Natural killer cell (primary cell): ENCODE results near the gene RAD51B. TPM values are rescaled to one million over a fixed set of nuclear protein-coding genes. Genes with fewer than 3 reads are reported as not detected.

Experiments
- ATAC-seq, 3 donors: fragments of 150-1000 bp in 2 of 3; fragments of 200-7000 bp in 1 of 3; cut with Tn5 transposase; 1 replicate in 1 of 3; 2 replicates in 2 of 3; pipeline ENCODE4 v1.10.0; 2021; ENCODE audit warnings: mild to moderate bottlenecking in 2 of 3, moderate library complexity in 2 of 3
- DNase-seq, 2 donors: peaks; one replicate each; pipeline versions ENCODE4 v3.0.0 to v3.0.0-alpha.2; 2013 to 2021; ENCODE audit warnings: mixed read lengths in 1 of 2
- H3K27ac ChIP-seq: one replicate; pipeline ENCODE4 v1.5.1; 2013; ENCODE audit warnings: mild to moderate bottlenecking, low read length
- H3K27me3 ChIP-seq: one replicate; pipeline ENCODE4 v1.6.1; 2013; ENCODE audit warnings: low read length; ENCODE audit not compliant: control insufficient read depth, insufficient read depth
- H3K36me3 ChIP-seq: one replicate; pipeline ENCODE4 v1.6.1; 2013; ENCODE audit warnings: low read length; ENCODE audit not compliant: control insufficient read depth, insufficient read depth
- H3K4me1 ChIP-seq: one replicate; pipeline ENCODE4 v1.6.1; 2013; ENCODE audit warnings: low read length; ENCODE audit not compliant: control insufficient read depth, insufficient read depth
- H3K4me3 ChIP-seq: one replicate; pipeline ENCODE4 v1.5.1; 2013; ENCODE audit warnings: low read length
- H3K9me3 ChIP-seq: one replicate; pipeline ENCODE4 v1.6.1; 2013; ENCODE audit warnings: low read length; ENCODE audit not compliant: control insufficient read depth, insufficient read depth
- H3K27ac Mint-ChIP-seq, 2 donors: one replicate each; pipeline ENCODE4 v1.8.0; 2022; ENCODE audit warnings: mild to moderate bottlenecking in 2 of 2, mixed read lengths in 2 of 2, moderate library complexity in 1 of 2
- H3K27me3 Mint-ChIP-seq, 2 donors: one replicate each; pipeline ENCODE4 v1.8.0; 2022; ENCODE audit warnings: low read depth in 2 of 2, mixed read lengths in 2 of 2
- H3K36me3 Mint-ChIP-seq: one replicate; pipeline ENCODE4 v1.8.0; 2022; ENCODE audit warnings: mixed read lengths
- H3K4me1 Mint-ChIP-seq, 2 donors: one replicate each; pipeline ENCODE4 v1.8.0; 2022; ENCODE audit warnings: mixed read lengths in 2 of 2
- H3K4me3 Mint-ChIP-seq: one replicate; pipeline ENCODE4 v1.8.0; 2022; ENCODE audit warnings: mild to moderate bottlenecking, moderate library complexity, mixed read lengths
- H3K9me3 Mint-ChIP-seq, 2 donors: one replicate each; pipeline ENCODE4 v1.8.0; 2022; ENCODE audit warnings: mixed read lengths in 2 of 2
- CTCF ChIP-seq: fragments of 200-600 bp; IDR thresholded peaks from one replicate; pipeline ENCODE4 v1.8.0; 2022; ENCODE audit warnings: antibody characterized with exemption
- WGBS: methylation state at CpG from one replicate; pipeline ENCODE4 v1.1.7; 2013; ENCODE audit warnings: missing lambda C conversion rate; ENCODE audit not compliant: insufficient coverage; 5-methylcytosine and 5-hydroxymethylcytosine counted together
- intact Hi-C: fragments of 100-400 bp; cut with micrococcal nuclease; formaldehyde crosslinking; loops from one replicate; pipeline ENCODE4 v1.14.2; 2022
- total RNA-seq, 4 donors: library from RNA; stranded (reverse); fragments of 120-200 nt in 1 of 4; gene quantifications; one replicate each; pipeline versions ENCODE4 v1.2.3 to v1.2.4, GENCODE V29; 2013 to 2022

RAD51B gene
- total RNA-seq, 3 donors from 2014 or later (not counting 1 experiment from before 2014, with no cell fraction given), result 28.1 to 37.6 (median 28.6) TPM

DNA sequence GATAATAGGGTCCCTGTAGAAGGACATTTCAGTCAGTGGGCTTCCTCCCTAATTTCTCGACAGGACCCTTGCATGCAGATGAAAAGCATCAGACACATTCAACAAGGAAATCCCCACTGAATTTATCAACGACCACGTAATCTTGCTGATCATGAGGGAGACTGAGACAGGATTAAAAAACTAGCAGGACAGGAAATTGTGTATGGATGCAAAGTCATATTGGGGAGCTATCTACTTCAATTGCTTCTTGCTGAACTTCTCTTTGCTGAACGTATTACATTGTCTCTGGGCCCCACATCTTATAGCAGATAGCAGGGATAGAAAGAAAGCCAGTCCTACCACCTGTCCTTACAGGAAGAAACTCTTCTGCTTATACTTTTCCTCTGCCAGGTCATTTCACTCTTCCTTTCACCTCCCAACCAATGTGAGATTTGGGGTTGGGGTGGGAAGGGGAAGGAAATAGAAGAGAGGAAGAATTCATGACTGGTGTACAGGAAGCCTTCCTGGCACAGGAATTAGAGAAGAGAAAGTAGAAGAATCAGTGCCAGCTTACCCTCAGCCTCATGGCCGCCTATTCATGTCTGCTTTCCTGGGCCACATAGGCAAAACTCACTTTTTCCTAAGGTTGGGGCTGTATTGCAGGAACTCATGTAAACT lies 640.0 kb downstream of the RAD51B start:
- WGBS, result 90% methylated on average over 5 of the region's 5 CpGs
- H3K36me3 Mint-ChIP-seq, result no peaks in the 10 kb centered on the region
- no peak for ATAC-seq
- DNase-seq, result no peak
- no peak overlapping the region for H3K27ac Mint-ChIP-seq
- Histone ChIP-seq H3K36me3 (no peaks in the 10 kb centered on the region), H3K27ac (no peak overlapping the region), H3K9me3 (no peaks in the 10 kb centered on the region), H3K27me3 (no peaks in the 10 kb centered on the region), H3K4me3 (no peak overlapping the region), H3K4me1 (no peaks in the 10 kb centered on the region)
- intact Hi-C loops, result loop anchor here (10.0 kb wide), 1 partner anchor 325 kb away; no protein-coding TSS in a partner anchor
- H3K9me3 Mint-ChIP-seq, result no peaks in the 10 kb centered on the region
- TF ChIP-seq CTCF, result no peak
- H3K4me1 Mint-ChIP-seq, result no peaks in the 10 kb centered on the region
- no peaks in the 10 kb centered on the region for H3K27me3 Mint-ChIP-seq
- H3K4me3 Mint-ChIP-seq, result no peak overlapping the region

DNA sequence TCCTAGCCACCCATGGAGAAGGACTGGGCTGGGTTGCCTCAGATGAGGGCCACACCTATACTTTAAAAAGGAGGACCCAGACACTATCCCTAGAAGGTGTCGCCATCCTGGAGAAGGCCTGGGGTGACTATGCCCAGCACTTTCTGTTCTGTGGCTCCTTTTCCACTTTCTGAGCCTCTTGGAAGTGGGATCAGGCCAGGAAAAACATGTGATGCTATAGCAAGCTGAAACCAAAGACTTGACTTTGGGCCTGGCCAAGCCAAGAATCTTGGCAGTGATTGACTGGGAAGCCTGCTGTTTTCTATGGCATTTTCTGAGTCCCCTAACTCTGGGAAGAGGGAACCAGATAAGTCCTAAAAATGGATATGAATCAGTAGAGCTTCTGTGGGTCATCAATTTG lies 641.0 kb downstream of the RAD51B start:
- Mint-ChIP-seq H3K27me3 (no peaks in the 10 kb centered on the region), H3K9me3 (no peaks in the 10 kb centered on the region), H3K4me1 (no peaks in the 10 kb centered on the region), H3K36me3 (no peaks in the 10 kb centered on the region), H3K4me3 (no peak overlapping the region), H3K27ac (no peak overlapping the region)
- intact Hi-C loops, result loop anchor here (10.0 kb wide), 1 partner anchor 324 kb away; no protein-coding TSS in a partner anchor
- no peak overlapping the region for H3K27ac ChIP-seq
- 100% methylated on average over 1 of the region's 1 CpG for WGBS
- no peaks in the 10 kb centered on the region for H3K36me3 ChIP-seq
- no peaks in the 10 kb centered on the region for H3K27me3 ChIP-seq
- no peak for TF ChIP-seq CTCF
- no peak for ATAC-seq
- H3K4me1 ChIP-seq, result no peaks in the 10 kb centered on the region
- no peak for DNase-seq
- H3K4me3 ChIP-seq, result no peak overlapping the region
- H3K9me3 ChIP-seq, result no peaks in the 10 kb centered on the region

DNA sequence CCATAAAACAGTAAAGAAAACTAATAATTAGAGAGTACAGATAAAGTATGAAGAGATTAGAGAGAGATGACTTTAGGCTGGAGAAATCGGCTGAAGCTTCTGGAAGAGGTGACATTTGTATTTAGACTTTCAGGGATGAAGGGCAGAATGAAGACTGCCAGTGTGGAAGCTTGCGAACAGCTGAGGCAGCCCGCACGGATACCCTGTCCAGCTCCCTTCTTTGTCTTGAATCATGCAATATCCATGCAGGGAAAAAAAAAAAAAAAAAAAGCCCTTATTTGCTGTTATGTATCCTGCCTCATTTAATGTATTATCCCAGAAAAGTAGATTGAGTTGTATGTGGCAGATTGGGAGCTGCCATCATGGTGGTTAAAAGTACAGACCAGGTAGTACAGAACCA lies 641.5 kb downstream of the RAD51B start:
- no peak overlapping the region for H3K4me3 ChIP-seq
- no peak overlapping the region for H3K27ac Mint-ChIP-seq
- H3K4me1 Mint-ChIP-seq, result no peaks in the 10 kb centered on the region
- H3K4me3 Mint-ChIP-seq, result no peak overlapping the region
- no peaks in the 10 kb centered on the region for H3K27me3 Mint-ChIP-seq
- no peaks in the 10 kb centered on the region for H3K4me1 ChIP-seq
- H3K27ac ChIP-seq, result no peak overlapping the region
- H3K9me3 Mint-ChIP-seq, result no peaks in the 10 kb centered on the region
- no peaks in the 10 kb centered on the region for H3K9me3 ChIP-seq
- DNase-seq (no peak), ATAC-seq (no peak)
- WGBS, result 98% methylated on average over 4 of the region's 4 CpGs
- no peaks in the 10 kb centered on the region for H3K27me3 ChIP-seq
- H3K36me3 Mint-ChIP-seq, result no peaks in the 10 kb centered on the region
- H3K36me3 ChIP-seq, result no peaks in the 10 kb centered on the region
- intact Hi-C loops, result loop anchor here (10.0 kb wide), 1 partner anchor 324 kb away; no protein-coding TSS in a partner anchor
- TF ChIP-seq CTCF, result no peak

DNA sequence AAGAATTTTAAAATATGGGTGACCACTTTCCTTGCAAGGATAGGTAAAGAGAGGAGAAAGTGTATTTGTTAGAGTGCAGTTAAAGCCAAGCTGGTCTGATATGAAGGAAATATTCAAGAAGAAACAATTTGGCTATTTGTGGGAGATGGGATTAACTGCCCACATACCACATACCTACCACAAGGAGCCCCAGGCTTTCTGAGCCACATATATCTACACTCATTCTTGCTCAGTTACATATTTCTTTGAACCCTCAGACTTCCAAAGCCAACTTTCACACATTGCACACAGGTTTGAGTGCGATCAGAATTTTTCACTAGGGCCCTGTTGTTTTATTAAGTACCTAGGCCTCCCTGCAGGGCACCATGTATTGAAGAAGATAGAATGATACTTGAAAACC lies 643.1 kb downstream of the RAD51B start:
- Mint-ChIP-seq H3K4me3 (no peak overlapping the region), H3K27ac (no peak overlapping the region), H3K9me3 (no peaks in the 10 kb centered on the region), H3K27me3 (no peaks in the 10 kb centered on the region), H3K4me1 (no peaks in the 10 kb centered on the region), H3K36me3 (no peaks in the 10 kb centered on the region)
- no peaks in the 10 kb centered on the region for H3K36me3 ChIP-seq
- no peak overlapping the region for H3K4me3 ChIP-seq
- no peak for ATAC-seq
- H3K9me3 ChIP-seq, result no peaks in the 10 kb centered on the region
- H3K27ac ChIP-seq, result no peak overlapping the region
- no peaks in the 10 kb centered on the region for H3K4me1 ChIP-seq
- no peaks in the 10 kb centered on the region for H3K27me3 ChIP-seq
- TF ChIP-seq CTCF, result no peak
- intact Hi-C loops, result loop anchor here (10.0 kb wide), 1 partner anchor 322 kb away; no protein-coding TSS in a partner anchor
- DNase-seq, result no peak
- WGBS, result 100% methylated on average over 1 of the region's 1 CpG
